SU-DHL-6 (cell line): ENCODE data around the gene RHBDD3.

Experiments
- H2AFZ ChIP-seq: fragments of 200-600 bp; sonication (generic); 2 replicates; pipeline ENCODE4 v1.6.1; 2014; ENCODE audit warnings: low read depth, mild to moderate bottlenecking, moderate library complexity, mixed read lengths, antibody characterized with exemption, low read length; ENCODE audit not compliant: severe bottlenecking
- H3F3A ChIP-seq: fragments of 200-600 bp; shearing (Covaris generic); 2 replicates; pipeline ENCODE4 v1.6.0; 2016; ENCODE audit warnings: antibody characterized with exemption, mild to moderate bottlenecking; ENCODE audit not compliant: insufficient read depth
- H3K27ac ChIP-seq: fragments of 200-600 bp; sonication (generic); 2 replicates; pipeline ENCODE4 v1.5.1; 2016; ENCODE audit warnings: low read depth, mild to moderate bottlenecking, low read length, moderate library complexity, mixed read lengths
- H3K27me3 ChIP-seq: fragments of 200-600 bp; sonication (generic), shearing (Covaris generic); 2 replicates; pipeline ENCODE4 v1.6.0; 2014; ENCODE audit warnings: mild to moderate bottlenecking, low read length
- H3K36me3 ChIP-seq: fragments of 200-600 bp; sonication (generic); 2 replicates; pipeline ENCODE4 v1.6.1; 2014; ENCODE audit warnings: mild to moderate bottlenecking, low read length, mixed read lengths
- H3K4me2 ChIP-seq: fragments of 300-600, 200-600 bp; shearing (Covaris generic), sonication (generic); 2 replicates; pipeline ENCODE4 v1.6.0; 2014; ENCODE audit warnings: low read length, low read depth, mild to moderate bottlenecking; ENCODE audit not compliant: poor library complexity, severe bottlenecking
- H3K4me3 ChIP-seq: fragments of 200-600 bp; sonication (generic); 2 replicates; pipeline ENCODE4 v1.5.1; 2014; ENCODE audit warnings: antibody characterized with exemption, low read length, mild to moderate bottlenecking, mixed read lengths; ENCODE audit not compliant: insufficient read depth, poor library complexity, severe bottlenecking
- H3K79me2 ChIP-seq: fragments of 200-600 bp; sonication (generic); 2 replicates; pipeline ENCODE4 v1.6.1; 2014; ENCODE audit warnings: mild to moderate bottlenecking, low read length, moderate library complexity; ENCODE audit not compliant: insufficient read depth
- H3K9ac ChIP-seq: fragments of 200-600 bp; sonication (generic); 2 replicates; pipeline ENCODE4 v1.7.0; 2014; ENCODE audit warnings: mild to moderate bottlenecking, low read length
- H3K9me2 ChIP-seq: fragments of 200-600 bp; sonication (generic); replicated peaks from 2 replicates; pipeline ENCODE4 v1.6.1; 2014; ENCODE audit warnings: low read length; ENCODE audit not compliant: insufficient read depth
- H3K9me3 ChIP-seq: fragments of 200-600 bp; sonication (generic); 2 replicates; pipeline ENCODE4 v1.6.1; 2014; ENCODE audit warnings: low read length, mixed read lengths; ENCODE audit not compliant: insufficient read depth
- H4K20me1 ChIP-seq: fragments of 200-600 bp; sonication (generic); 2 replicates; pipeline ENCODE4 v1.6.1; 2014; ENCODE audit warnings: low read depth, mild to moderate bottlenecking, antibody characterized with exemption, low read length, moderate library complexity, mixed read lengths
- EZH2phosphoT487 ChIP-seq: fragments of 200-600 bp; sonication (generic), shearing (Covaris generic); conservative IDR thresholded peaks from 2 replicates; pipeline ENCODE4 v1.6.1; 2018; ENCODE audit warnings: mild to moderate bottlenecking, antibody characterized with exemption, low read length, moderate library complexity, mixed read lengths
- TF ChIP-seq, protein P1 (sequence below): fragments of 200-600 bp; sonication (generic); IDR thresholded peaks from one replicate; pipeline ENCODE4 v1.5.1; 2017; ENCODE audit warnings: antibody characterized with exemption, mild to moderate bottlenecking, low read length, moderate library complexity; ENCODE audit not compliant: insufficient read depth, poor library complexity, severe bottlenecking

Gene RHBDD3

DNA sequence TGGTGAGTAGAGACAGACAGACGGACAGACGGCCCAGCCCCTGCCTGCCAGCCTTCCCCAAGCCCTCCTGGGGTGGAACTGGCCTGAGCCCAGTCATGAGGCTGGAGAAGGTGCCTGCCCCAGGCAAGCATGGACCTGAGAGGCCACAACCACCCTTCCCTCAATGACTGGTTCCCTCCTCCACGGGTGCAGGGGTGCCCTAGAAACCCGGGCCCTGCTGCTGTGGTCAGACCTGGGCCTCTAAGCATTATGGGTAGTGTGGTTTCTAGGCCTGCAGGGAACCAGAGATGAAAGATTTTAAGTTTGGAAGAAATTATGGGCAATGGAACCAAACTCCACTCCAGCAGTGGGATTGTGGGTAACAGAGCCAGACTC is 13.5 kb downstream of the RHBDD3 start:
- H3K4me3 ChIP-seq, result no peak overlapping the region
- H3K9me3 ChIP-seq, result no peaks in the 10 kb centered on the region
- no peaks in the 10 kb centered on the region for H3F3A ChIP-seq
- H3K27me3 ChIP-seq, result no peaks in the 10 kb centered on the region
- no peaks in the 10 kb centered on the region for H3K36me3 ChIP-seq
- H3K9ac ChIP-seq, result no peak overlapping the region
- H3K27ac ChIP-seq, result no peak overlapping the region
- H4K20me1 ChIP-seq, result no peaks in the 10 kb centered on the region
- TF ChIP-seq, protein P1, sequence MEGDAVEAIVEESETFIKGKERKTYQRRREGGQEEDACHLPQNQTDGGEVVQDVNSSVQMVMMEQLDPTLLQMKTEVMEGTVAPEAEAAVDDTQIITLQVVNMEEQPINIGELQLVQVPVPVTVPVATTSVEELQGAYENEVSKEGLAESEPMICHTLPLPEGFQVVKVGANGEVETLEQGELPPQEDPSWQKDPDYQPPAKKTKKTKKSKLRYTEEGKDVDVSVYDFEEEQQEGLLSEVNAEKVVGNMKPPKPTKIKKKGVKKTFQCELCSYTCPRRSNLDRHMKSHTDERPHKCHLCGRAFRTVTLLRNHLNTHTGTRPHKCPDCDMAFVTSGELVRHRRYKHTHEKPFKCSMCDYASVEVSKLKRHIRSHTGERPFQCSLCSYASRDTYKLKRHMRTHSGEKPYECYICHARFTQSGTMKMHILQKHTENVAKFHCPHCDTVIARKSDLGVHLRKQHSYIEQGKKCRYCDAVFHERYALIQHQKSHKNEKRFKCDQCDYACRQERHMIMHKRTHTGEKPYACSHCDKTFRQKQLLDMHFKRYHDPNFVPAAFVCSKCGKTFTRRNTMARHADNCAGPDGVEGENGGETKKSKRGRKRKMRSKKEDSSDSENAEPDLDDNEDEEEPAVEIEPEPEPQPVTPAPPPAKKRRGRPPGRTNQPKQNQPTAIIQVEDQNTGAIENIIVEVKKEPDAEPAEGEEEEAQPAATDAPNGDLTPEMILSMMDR, result no peak
- TF ChIP-seq EZH2phosphoT487, result no peak
- H2AFZ ChIP-seq, result no peak overlapping the region
- H3K9me2 ChIP-seq, result no peaks in the 10 kb centered on the region
- H3K79me2 ChIP-seq, result no peaks in the 10 kb centered on the region
- H3K4me2 ChIP-seq, result no peak overlapping the region

DNA sequence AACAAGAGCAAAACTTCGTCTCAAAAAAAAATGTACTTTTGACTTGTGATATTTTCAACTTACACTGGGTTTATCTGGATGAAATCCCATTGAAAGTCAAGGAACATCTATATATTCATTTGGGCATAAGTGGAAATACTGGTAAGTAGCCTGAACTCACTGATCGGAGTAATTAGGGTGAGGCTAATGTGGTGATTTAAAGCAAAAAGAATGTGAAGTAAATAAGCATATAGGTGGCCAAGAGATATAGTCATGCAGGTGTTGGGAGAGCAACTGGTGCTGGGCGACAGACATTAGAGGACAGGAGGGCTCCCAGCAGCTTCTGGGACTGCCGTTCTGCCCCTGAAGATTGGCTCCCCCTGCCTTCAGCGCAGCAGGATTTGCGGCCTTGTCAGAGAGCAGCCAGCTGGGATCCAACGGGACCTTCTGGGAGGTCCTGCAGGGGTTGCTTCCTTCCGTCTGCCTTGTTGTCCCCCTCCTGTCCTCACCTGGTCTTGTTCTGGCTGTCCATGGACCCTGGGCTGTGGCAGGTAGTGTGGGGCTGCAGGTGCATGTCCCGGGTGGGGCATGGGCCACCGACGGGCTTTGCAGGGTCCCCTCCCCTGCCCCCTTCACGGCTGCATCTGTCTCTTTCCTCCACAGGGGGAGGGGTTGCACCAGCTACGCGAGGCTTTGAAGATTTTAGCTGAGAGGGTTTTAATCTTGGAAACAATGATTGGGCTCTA is 14.1 kb downstream of the RHBDD3 start:
- Histone ChIP-seq H3K9me3 (no peaks in the 10 kb centered on the region), H3F3A (no peaks in the 10 kb centered on the region), H3K27ac (no peak overlapping the region), H3K36me3 (no peaks in the 10 kb centered on the region), H4K20me1 (no peaks in the 10 kb centered on the region), H3K4me3 (no peak overlapping the region), H3K4me2 (no peak overlapping the region), H2AFZ (no peak overlapping the region), H3K79me2 (no peaks in the 10 kb centered on the region), H3K27me3 (no peaks in the 10 kb centered on the region), H3K9me2 (no peaks in the 10 kb centered on the region), H3K9ac (no peak overlapping the region)
- TF ChIP-seq, protein P1, result no peak
- TF ChIP-seq EZH2phosphoT487, result no peak

DNA sequence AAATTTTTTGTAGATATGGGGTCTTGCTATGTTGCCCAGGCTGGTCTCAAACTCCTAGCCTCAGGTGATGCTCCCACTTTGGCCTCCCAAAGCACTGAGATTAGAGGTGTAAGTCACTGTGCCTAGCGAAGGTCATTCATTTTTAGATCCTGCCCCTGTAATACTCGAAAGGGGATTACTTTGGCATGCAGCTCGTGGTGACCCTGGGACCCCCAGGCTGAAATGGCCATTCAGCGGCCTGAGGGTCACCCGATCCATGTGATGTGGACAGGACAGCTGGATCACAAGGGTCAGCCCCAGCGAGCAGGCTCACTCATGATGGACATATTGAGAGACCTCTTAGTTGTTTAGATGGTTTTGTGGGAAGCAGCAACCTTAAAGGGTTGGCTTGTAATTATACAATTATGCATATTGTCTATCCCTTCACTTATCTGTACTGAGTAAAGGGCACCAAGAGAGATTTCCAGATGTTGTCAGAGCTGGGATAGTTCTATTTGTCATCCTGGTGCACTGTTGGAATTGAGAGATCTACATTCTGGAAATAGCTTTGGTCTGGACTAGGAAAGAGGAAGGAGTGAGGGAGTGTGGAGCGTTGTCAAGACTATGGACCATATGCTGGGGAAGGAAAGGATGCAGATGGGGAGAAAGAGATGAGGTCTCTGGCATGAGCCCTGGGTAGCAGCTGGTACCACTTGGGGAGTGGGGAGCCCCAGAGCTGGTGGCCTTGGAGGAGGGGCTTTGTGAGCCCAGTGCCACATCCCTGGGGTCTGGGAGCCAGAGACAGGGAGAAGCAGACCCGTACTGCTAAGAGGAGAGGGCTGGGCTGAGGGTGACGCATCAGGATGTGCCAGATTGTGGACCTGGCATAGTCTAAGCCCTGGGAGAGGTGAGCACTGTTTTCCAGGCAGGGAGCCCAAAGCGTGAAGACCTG is 15.5 kb downstream of the RHBDD3 start:
- Histone ChIP-seq H3K79me2 (no peaks in the 10 kb centered on the region), H2AFZ (no peak overlapping the region), H3K27me3 (no peaks in the 10 kb centered on the region), H3K9ac (no peak overlapping the region), H4K20me1 (no peaks in the 10 kb centered on the region), H3K27ac (no peak overlapping the region), H3K9me2 (no peaks in the 10 kb centered on the region), H3F3A (no peaks in the 10 kb centered on the region), H3K36me3 (no peaks in the 10 kb centered on the region), H3K4me2 (no peak overlapping the region), H3K9me3 (no peaks in the 10 kb centered on the region), H3K4me3 (no peak overlapping the region)
- no peak for TF ChIP-seq EZH2phosphoT487
- TF ChIP-seq, protein P1, result no peak
